ENCODE results near the gene CFAP46.
"Not testable (repeated sequence)": the region's sequence is repeated elsewhere in the genome, so short reads cannot be mapped to it uniquely, and the experiment has no call there.

The CFAP46 gene

GRCh38 chr10:132840698-132841614 is 101.4 kb downstream of the CFAP46 start:
- no peak for DNase-seq

- DNase-seq, result no peak
Observed at GRCh38 chr10:132839061-132839460, 103.3 kb downstream of the CFAP46 start.

GRCh38 chr10:132838346-132838970 is 103.9 kb downstream of the CFAP46 start:
- DNase-seq, result no peak

GRCh38 chr10:132837905-132838304 is 104.5 kb downstream of the CFAP46 start:
- no peak for DNase-seq

- DNase-seq, result peak in 2 of 3 experiments; percentile 28
Observed at GRCh38 chr10:132836832-132837540, 105.4 kb downstream of the CFAP46 start.

GRCh38 chr10:132836248-132836831 is 106.0 kb downstream of the CFAP46 start:
- no peak for DNase-seq

GRCh38 chr10:132835848-132836233 is 106.5 kb downstream of the CFAP46 start:
- no peak for DNase-seq

GRCh38 chr10:132834891-132835847 is 107.2 kb downstream of the CFAP46 start:
- DNase-seq, result no peak

- no peak for DNase-seq
Observed at GRCh38 chr10:132834311-132834761, 108.0 kb downstream of the CFAP46 start.

- no peak for DNase-seq
Observed at GRCh38 chr10:132833421-132834111, 108.8 kb downstream of the CFAP46 start.

- no peak for DNase-seq
Observed at GRCh38 chr10:132832186-132832969, 110.0 kb downstream of the CFAP46 start.

- DNase-seq, result no peak
Observed at GRCh38 chr10:132829403-132829802, 113.0 kb downstream of the CFAP46 start.

- DNase-seq, result no peak
Observed at GRCh38 chr10:132828681-132829080, 113.7 kb downstream of the CFAP46 start.

- DNase-seq, result no peak
Observed at GRCh38 chr10:132827861-132828539, 114.4 kb downstream of the CFAP46 start.

- no peak for DNase-seq
Observed at GRCh38 chr10:132827423-132827789, 115.0 kb downstream of the CFAP46 start.

- no peak for DNase-seq
Observed at GRCh38 chr10:132826524-132827422, 115.6 kb downstream of the CFAP46 start.

- not testable (repeated sequence) for DNase-seq
Observed at GRCh38 chr10:132825783-132826523, 116.4 kb downstream of the CFAP46 start.

- no peak for DNase-seq
Observed at GRCh38 chr10:132820056-132820455, 122.3 kb downstream of the CFAP46 start.
